HG03575 (cell line): ENCODE results near the gene NSD2.
A peak's percentile ranks its signal among the peaks of the same experiment; 100 is the strongest.
"Not testable (repeated sequence)": the region's sequence is repeated elsewhere in the genome, so short reads cannot be mapped to it uniquely, and the experiment has no call there.

Experiments
- ATAC-seq: cut with Tn5 transposase; IDR thresholded peaks from one replicate; pipeline ENCODE4 v1.9.1; 2021; ENCODE audit not compliant: unreplicated experiment, insufficient number of reproducible peaks, low FRiP score; ENCODE audit errors: extremely low read depth

NSD2 gene

DNA sequence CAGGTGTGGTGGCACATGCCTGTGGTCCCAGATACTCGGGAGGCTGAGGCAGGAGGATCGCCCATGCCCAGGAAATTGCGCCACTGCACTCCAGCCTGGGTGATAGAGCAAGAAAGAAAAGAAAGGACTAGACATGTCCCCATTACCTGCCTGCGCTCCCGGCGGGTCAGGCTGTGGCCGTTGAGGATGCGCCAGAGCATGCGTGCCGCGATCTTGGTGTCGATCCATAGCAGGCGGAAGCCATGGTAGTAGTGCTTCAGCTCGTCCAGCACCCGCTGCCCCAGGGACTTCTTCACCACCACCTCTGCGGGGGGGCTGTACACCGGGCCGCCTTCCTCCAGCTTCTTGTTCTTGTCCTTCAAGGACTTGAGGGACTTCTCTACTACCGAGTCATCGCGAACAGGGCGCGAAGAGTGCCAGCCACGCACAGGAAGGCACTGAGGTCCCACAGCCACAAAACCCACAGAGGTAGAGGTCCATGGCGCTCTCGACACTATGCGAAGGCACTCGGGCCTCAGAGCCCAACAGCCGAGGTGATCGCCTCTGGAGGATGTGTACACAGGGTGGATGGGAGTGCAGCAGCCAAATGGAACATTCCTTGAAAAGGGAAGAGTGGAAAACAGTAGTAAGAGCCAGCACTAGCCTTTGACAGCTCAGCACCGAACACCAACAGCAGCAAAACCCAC lies 29.8 kb upstream of the NSD2 start:
- no peak for ATAC-seq

DNA sequence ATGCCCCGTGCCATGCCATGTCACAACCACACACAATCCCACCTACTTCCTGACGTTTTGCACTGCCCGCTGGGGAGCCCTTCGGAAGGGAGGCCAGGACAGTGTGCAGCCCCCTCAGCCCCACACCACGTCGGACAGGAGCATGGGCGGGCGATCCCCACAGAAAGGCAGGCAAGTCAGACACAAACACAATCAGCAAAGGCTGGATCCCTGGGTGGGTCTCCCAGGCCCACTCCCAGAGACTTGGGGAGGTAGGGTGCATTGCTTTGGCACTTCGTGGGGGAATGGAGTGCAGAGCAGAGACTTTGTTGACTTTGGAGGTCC lies 29.3 kb upstream of the NSD2 start:
- no peak for ATAC-seq

DNA sequence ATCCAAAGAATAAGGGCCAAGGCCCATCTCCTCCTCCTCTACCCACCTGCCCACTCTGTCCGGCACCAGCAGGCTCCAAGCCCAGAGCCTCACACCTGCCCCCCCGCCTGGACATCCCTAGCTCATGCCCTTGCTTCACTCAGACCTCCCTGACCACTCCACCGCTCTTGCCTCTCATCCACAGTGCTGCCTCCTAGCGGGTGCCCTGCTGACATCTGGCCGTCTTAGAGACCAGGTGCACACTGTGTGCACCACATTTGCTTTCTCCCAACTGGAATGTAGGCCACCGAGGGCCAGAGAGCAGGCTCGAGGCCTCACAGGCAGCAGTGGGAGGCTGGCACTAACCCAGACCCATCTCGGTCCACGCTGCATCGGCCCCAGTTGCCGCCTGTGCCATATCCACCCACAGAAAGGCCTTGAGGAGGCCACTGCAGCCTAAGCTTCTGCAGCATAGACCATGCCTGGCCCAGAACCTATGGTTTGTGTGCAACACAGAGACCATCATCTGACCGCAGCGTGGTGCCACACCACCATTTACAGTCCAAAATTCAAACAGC lies 28.8 kb upstream of the NSD2 start:
- no peak for ATAC-seq

GRCh38 chr4:1842993-1843448 lies 28.2 kb upstream of the NSD2 start:
- ATAC-seq, result no peak

GRCh38 chr4:1843852-1844251 lies 27.3 kb upstream of the NSD2 start:
- ATAC-seq, result no peak

GRCh38 chr4:1844618-1845017 lies 26.6 kb upstream of the NSD2 start:
- not testable (repeated sequence) for ATAC-seq

- no peak for ATAC-seq
Observed at GRCh38 chr4:1846580-1846979, 24.6 kb upstream of the NSD2 start.

DNA sequence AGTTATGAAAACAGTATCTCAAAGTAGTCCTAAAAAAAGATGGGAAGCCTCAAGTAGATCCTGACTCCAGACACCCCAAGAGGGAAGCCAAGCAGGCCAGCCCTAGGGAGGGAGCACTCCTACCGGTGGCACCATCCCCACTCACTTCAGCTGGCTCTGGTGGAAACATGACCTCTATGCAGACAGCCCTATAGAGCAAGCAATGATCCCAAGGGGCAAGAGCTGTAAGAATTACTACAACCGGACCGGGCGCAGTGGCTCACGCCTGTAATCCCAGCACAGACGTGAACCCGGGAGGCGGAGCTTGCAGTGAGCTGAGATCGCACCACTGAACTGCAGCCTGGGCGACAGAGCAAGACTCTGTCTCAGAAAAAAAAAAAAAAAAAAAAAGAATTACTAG lies 20.9 kb upstream of the NSD2 start:
- no peak for ATAC-seq

GRCh38 chr4:1851160-1851559 lies 20.0 kb upstream of the NSD2 start:
- no peak for ATAC-seq

DNA sequence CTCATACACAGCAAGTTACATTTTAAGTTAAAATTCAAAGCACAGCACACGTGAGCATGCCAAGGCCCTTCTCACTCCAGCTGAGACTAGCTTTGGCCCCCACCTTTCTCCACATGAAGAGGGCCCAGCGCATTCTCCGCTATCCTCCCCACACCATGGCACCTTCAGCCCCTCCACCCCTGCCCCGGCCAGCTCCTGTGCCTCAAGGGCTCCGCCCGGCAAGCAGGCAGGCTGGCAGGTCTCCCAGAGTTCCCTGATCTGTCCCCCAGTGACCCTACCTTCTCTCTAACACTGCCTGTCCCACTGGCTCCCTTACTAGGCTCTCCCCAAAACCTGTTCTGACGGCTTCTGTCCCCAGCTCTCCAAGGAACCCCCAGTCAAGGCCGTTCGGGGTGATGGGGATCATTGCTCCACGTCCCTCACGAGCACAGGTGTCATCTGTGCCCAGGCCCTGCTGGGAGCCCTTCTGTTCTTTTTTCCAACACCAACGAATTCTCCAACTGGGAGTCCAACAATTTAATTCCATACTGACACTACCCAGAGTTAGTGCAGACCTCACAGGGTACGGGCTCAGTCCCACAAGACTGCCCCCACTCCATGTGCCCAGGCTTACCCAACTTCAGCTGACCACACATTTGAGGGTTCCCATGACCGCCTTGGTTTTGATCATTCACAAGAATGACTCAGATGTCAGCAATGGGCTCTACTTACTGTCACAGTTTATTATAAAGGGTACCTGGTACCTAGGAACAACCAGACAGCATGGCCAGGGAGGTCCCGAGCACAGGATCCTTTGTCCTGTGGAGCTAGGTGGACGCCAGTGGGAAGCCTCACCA lies 19.4 kb upstream of the NSD2 start:
- ATAC-seq, result no peak

- ATAC-seq, result no peak
Observed at GRCh38 chr4:1852904-1853623, 18.1 kb upstream of the NSD2 start.

DNA sequence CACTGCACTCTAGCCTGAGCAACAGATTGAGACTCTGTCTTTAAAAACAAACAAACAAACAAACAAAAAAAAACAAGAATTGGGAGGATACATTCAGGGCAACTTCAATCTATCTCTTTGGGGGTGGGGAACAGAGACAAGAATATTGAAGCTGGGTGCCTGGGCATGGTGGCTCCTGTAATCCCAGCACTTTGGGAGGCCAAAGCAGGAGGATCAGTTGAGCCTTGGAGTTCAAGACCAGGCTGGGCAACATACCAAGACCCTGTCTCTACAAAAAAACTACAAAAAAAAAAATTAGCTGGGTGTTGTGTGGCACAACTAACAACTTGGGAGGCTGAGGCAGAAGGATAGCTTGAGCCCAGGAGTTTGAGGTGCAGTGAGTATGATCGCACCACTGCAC lies 16.4 kb upstream of the NSD2 start:
- ATAC-seq, result no peak

- ATAC-seq, result no peak
Observed at GRCh38 chr4:1855333-1856070, 15.7 kb upstream of the NSD2 start.

DNA sequence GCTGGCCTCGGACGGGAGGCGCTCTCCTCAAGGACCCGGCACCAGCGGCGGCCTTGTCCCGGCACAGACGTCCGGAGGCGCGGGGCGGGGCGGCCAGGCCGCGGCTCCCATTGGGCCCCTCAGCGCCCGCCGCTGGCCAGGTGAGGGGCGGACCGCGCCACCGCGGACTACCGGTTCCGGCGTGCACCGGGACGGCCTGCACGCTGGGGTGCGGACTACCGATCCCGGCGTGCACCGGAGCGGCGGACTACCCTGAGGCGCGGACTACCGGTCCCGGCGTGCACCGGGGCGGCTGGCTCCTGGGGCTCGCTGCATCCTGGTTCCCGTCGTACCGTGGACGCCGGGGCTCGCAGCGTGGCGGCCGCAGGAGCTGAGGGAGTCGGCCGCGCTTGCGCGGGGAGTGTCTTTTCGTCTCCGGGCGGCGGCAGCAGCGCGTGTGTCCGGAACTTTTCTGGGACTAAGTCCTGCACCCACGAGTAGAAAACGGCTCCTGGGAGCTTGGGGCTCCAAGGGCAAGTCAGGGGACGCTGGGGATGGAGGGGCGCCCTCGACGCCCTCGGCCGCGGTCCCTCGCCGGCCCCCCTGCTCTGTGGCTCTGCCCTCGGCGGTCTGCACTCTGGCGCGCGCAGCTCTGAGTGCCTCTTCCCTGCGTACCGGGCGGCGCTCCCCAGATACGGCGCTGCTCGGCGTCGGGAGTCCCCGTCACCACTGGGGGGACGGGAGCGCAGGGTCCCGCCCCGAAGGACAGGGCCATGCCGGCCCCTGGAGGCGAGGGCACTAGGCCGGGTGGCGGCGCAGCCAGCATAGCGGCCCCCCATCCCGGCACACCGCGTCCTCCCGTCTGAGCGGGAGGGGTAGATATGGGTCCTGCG lies 14.9 kb upstream of the NSD2 start, which contains the start of gene LETM1:
LETM1 (minus strand) TSS at position 86 of the 872 bp plus-strand sequence. CDS start 206 bp downstream, outside the sequence.
- peak; percentile 37 for ATAC-seq

- ATAC-seq, result no peak
Observed at GRCh38 chr4:1856943-1857699, 14.1 kb upstream of the NSD2 start.

GRCh38 chr4:1857931-1858330 lies 13.3 kb upstream of the NSD2 start:
- ATAC-seq, result no peak

DNA sequence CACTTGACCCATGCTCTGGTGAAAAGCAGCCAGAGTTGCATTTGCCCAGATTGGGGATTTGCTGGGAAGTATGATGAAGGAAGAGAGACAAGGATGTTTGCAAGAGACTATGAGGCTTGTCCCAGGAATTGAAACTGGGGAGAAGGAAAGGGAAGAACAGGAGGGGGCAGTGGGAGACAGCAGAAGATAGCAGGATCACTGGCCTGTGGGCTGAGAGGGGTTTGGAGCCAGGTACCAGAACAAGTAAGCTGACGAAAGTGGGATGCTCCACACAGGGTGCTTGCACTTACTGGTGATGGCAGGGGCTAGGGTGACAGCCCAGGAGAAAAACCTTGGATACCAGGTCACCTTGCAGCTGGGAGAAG lies 11.8 kb upstream of the NSD2 start:
- ATAC-seq, result no peak
